Activated naive CD8-positive, alpha-beta T cell (primary cell): ENCODE data around the gene SLCO3A1.
A peak's percentile ranks its signal among the peaks of the same experiment; 100 is the strongest.

Experiments used
- H3K27ac Mint-ChIP-seq: one replicate; pipeline ENCODE4 v1.8.0; 2021; ENCODE audit warnings: mixed read lengths
- H3K27me3 Mint-ChIP-seq: one replicate; pipeline ENCODE4 v1.8.0; 2021; ENCODE audit warnings: mixed read lengths
- H3K36me3 Mint-ChIP-seq: one replicate; pipeline ENCODE4 v1.8.0; 2021; ENCODE audit warnings: mixed read lengths
- H3K4me1 Mint-ChIP-seq: one replicate; pipeline ENCODE4 v1.8.0; 2021; ENCODE audit warnings: low read depth, mixed read lengths
- H3K4me3 Mint-ChIP-seq: one replicate; pipeline ENCODE4 v1.8.0; 2021; ENCODE audit warnings: mild to moderate bottlenecking, mixed read lengths
- H3K9me3 Mint-ChIP-seq: one replicate; pipeline ENCODE4 v1.8.0; 2021; ENCODE audit warnings: low read depth, mixed read lengths

SLCO3A1 gene

GRCh38 chr15:91985297-91985696, 131.8 kb downstream of the SLCO3A1 start:
- Mint-ChIP-seq H3K27ac (no peak overlapping the region), H3K36me3 (no peaks in the 10 kb centered on the region), H3K9me3 (no peaks in the 10 kb centered on the region), H3K4me1 (peaks cover 4% of the 10 kb centered on the region), H3K4me3 (no peak overlapping the region), H3K27me3 (no peaks in the 10 kb centered on the region)

DNA sequence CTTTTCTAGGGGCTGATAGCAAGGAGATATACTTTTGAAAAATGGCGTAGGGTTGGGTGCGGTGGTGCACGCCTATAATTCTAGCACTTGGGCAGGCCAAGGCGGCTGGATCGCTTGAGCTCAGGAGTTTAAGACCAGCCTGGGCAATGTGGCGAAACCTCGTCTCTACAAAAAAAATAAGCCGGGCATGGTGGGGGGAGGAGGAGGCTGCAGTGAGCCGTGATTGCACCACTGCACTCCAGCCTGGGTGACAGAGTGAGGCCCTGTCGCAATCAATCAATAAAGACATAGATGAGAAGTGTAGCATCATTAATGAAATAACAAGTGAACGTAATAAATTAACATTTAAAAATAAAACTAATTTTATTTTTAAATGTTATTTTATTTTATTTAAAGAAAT, 134.6 kb downstream of the SLCO3A1 start:
- Mint-ChIP-seq H3K36me3 (no peaks in the 10 kb centered on the region), H3K27ac (no peak overlapping the region), H3K27me3 (no peaks in the 10 kb centered on the region), H3K4me3 (no peak overlapping the region), H3K9me3 (no peaks in the 10 kb centered on the region), H3K4me1 (peaks cover 20% of the 10 kb centered on the region)

DNA sequence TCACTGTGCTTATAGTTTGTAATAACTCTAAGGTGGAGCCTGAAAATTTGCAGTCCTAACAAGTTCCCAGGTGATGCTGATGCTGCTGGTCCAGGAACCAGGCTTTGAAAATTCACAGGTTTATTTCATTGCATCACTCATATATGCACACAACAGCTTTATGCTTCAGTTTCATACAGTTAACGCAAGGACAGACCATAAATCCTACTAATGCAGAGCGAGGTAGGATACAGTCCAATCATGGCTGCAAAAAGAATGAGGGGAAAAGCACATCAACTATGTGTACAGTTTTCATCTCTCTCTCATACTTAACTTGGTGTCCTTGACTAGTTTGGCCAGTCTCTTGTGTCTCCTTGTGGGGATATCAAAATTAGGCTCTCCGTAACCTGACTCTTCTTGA, 135.1 kb downstream of the SLCO3A1 start:
- Mint-ChIP-seq H3K4me1 (peaks cover 22% of the 10 kb centered on the region), H3K9me3 (no peaks in the 10 kb centered on the region), H3K4me3 (no peak overlapping the region), H3K27ac (no peak overlapping the region), H3K27me3 (no peaks in the 10 kb centered on the region), H3K36me3 (no peaks in the 10 kb centered on the region)

- Mint-ChIP-seq H3K4me1 (peaks cover 22% of the 10 kb centered on the region), H3K27ac (no peak overlapping the region), H3K9me3 (no peaks in the 10 kb centered on the region), H3K36me3 (no peaks in the 10 kb centered on the region), H3K4me3 (no peak overlapping the region), H3K27me3 (no peaks in the 10 kb centered on the region)
Observed at GRCh38 chr15:91989821-91990220, 136.3 kb downstream of the SLCO3A1 start.

DNA sequence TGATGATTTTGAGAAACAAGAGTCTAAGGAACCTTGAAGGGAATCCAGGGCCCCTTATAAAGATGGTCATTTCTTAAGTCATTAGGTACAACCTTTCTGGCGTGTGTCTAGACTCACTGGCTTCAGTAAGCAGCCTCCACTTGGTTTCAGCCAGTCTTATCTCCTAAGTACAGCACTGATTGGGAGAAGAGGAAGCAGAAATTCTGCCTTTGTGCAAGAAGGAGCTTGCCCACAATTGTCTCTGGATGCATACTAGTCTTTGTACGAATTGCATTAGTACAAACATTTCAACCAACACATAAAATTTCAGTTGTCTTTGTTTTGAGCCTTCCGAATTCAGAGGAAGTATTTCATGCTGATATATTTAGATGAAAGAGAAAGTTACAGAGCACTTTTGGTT, 139.4 kb downstream of the SLCO3A1 start:
- no peak overlapping the region for H3K4me3 Mint-ChIP-seq
- no peaks in the 10 kb centered on the region for H3K9me3 Mint-ChIP-seq
- H3K4me1 Mint-ChIP-seq, result peaks cover 25% of the 10 kb centered on the region
- H3K27me3 Mint-ChIP-seq, result no peaks in the 10 kb centered on the region
- H3K27ac Mint-ChIP-seq, result no peak overlapping the region
- H3K36me3 Mint-ChIP-seq, result no peaks in the 10 kb centered on the region

DNA sequence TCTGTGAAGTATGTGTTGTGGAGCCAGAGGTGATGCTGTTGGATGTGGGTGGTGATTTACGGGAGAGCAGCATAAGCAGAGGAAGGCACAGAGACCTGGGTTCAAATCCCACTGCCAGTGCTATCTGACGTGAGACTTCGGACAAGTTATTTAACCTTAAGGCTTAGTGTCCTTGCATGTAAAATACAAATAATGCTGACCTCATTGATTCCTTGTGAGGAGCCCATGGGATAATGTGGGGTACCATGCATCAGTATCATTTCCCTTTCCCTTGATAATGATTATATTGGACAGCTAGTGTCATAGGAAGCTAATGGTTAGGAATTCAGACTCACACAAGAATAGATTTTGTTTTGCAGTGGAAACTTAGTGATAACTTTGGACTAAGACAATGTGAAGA, 141.6 kb downstream of the SLCO3A1 start:
- Mint-ChIP-seq H3K36me3 (no peaks in the 10 kb centered on the region), H3K4me3 (no peak overlapping the region), H3K27me3 (no peaks in the 10 kb centered on the region), H3K4me1 (peaks cover 21% of the 10 kb centered on the region), H3K27ac (no peak overlapping the region), H3K9me3 (no peaks in the 10 kb centered on the region)

- peaks cover 14% of the 10 kb centered on the region for H3K4me1 Mint-ChIP-seq
- H3K27ac Mint-ChIP-seq, result no peak overlapping the region
- H3K36me3 Mint-ChIP-seq, result no peaks in the 10 kb centered on the region
- no peak overlapping the region for H3K4me3 Mint-ChIP-seq
- no peaks in the 10 kb centered on the region for H3K9me3 Mint-ChIP-seq
- no peaks in the 10 kb centered on the region for H3K27me3 Mint-ChIP-seq
Observed at GRCh38 chr15:91997163-91997562, 143.7 kb downstream of the SLCO3A1 start.

GRCh38 chr15:92000709-92001108, 147.2 kb downstream of the SLCO3A1 start:
- Mint-ChIP-seq H3K9me3 (no peaks in the 10 kb centered on the region), H3K4me1 (peaks cover 11% of the 10 kb centered on the region), H3K36me3 (no peaks in the 10 kb centered on the region), H3K4me3 (no peak overlapping the region), H3K27ac (no peak overlapping the region), H3K27me3 (no peaks in the 10 kb centered on the region)

- Mint-ChIP-seq H3K9me3 (no peaks in the 10 kb centered on the region), H3K4me1 (peaks cover 13% of the 10 kb centered on the region), H3K36me3 (no peaks in the 10 kb centered on the region), H3K27me3 (no peaks in the 10 kb centered on the region), H3K27ac (no peak overlapping the region), H3K4me3 (no peak overlapping the region)
Observed at GRCh38 chr15:92001307-92001706, 147.8 kb downstream of the SLCO3A1 start.

DNA sequence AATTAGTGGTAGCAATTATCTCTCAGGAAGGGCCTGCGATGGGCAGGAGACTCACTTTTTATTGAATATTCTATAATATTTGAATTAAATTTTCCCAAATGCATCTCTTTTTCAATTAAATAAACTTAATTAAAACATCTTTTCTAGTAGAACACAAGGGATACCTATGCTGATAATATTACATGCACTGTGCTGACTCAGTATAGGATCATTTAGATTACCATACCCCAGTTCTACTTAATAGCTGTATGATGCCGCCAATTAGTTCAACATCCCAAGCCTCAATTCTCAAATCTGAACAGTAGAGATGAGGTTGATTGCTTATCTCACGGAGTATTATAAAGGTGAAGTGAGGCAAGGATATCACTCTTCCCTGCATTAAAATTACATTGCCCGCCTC, 149.2 kb downstream of the SLCO3A1 start:
- Mint-ChIP-seq H3K9me3 (no peaks in the 10 kb centered on the region), H3K27me3 (no peaks in the 10 kb centered on the region), H3K27ac (no peak overlapping the region)

DNA sequence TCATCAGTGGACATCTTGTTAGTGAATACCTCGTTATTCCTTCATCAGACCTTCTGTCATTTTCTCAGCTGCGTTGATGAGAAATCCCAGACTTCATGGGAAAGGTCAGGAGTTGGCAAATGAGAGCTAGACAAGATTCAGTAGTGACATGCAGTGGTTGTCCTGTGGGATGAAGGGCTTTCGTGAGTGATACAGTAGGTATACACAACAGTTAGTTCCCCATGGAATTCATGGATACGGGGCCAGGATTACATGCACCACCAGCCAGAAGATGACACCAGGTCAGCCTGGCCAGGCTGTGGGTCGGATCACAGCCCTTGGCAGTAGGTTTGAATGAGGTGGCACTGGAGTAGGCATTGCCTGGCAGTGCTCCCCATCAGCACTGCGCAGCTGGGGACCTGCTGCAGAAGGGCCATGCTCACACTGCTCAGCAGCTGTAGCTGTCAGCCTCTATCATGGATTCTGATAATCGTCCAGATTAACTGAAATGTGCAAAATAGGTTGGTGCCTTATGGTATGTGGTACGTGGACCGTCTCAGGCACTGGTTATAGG, 150.1 kb downstream of the SLCO3A1 start:
- no peaks in the 10 kb centered on the region for H3K9me3 Mint-ChIP-seq
- peaks cover 3% of the 10 kb centered on the region for H3K36me3 Mint-ChIP-seq
- H3K4me1 Mint-ChIP-seq, result peaks cover 32% of the 10 kb centered on the region
- H3K27ac Mint-ChIP-seq, result no peak overlapping the region
- no peak overlapping the region for H3K4me3 Mint-ChIP-seq
- H3K27me3 Mint-ChIP-seq, result no peaks in the 10 kb centered on the region

More for the DNA sequence above, 149.2 kb downstream of the SLCO3A1 start:
- H3K4me1 Mint-ChIP-seq, result peaks cover 24% of the 10 kb centered on the region
- peaks cover 3% of the 10 kb centered on the region for H3K36me3 Mint-ChIP-seq
- no peak overlapping the region for H3K4me3 Mint-ChIP-seq

DNA sequence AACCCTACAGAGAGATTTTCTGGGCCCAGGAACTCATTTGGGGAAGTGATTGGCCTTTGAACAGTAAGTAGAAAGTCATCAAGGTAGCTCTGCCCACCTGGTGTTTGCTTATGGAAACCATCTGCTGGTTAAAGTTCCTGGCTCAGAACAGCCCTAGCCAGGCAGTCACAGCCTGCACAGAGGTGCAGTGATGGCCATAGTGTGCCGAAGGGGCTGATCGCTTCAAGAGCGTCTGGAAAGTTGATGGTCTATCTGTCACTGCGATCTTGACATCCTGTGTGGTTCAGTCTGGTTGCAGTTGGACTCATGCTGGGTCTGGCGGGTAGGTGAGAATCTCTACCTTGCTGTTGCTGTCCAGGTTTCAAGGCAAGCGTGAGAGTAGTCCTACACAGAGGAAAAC, 151.6 kb downstream of the SLCO3A1 start:
- H3K27me3 Mint-ChIP-seq, result no peaks in the 10 kb centered on the region
- H3K36me3 Mint-ChIP-seq, result peaks cover 3% of the 10 kb centered on the region
- peaks cover 46% of the 10 kb centered on the region for H3K4me1 Mint-ChIP-seq
- no peak overlapping the region for H3K27ac Mint-ChIP-seq
- H3K4me3 Mint-ChIP-seq, result no peak overlapping the region
- no peaks in the 10 kb centered on the region for H3K9me3 Mint-ChIP-seq

DNA sequence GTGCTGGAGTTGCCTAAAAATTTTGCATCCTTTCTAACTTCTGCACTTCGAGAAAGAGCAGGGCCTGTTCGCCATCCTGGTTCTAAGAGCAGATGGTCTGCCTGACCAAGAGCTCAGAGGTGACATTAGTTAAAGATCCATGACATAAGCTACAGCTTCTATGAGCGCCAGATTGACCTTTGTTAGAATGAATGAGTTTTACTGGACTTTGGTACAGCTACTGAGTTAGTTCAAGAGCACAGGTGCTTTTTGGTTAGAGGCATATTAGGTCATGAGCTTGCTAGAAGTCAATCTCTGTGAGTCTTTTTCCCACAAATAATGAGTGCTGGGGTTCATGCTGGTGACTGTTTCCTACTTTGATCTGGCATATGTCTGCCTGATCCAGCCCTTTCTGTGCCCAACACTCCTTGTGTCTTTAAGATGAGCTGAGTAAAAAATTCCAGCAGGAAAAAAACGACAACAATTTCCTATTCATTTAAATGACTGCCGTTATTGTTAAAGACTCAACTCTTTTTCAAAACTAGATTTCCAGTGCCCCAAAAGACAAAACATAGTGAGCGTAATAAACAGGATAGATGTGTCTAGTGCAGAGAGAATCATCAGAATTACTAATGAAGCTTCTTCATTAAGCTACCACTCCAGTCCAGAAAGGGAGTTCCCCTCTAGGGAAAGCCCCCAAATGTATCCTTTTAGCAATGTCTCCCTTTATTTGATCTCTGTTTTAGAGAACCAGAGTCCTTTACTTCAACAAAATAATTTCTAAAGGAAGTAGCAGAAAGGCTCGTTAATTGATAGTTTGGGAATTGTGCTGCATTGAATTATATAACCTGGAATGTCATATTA, 152.9 kb downstream of the SLCO3A1 start:
- Mint-ChIP-seq H3K4me3 (no peak overlapping the region), H3K27me3 (no peaks in the 10 kb centered on the region), H3K27ac (no peak overlapping the region), H3K4me1 (peaks cover 55% of the 10 kb centered on the region), H3K36me3 (peaks cover 3% of the 10 kb centered on the region), H3K9me3 (no peaks in the 10 kb centered on the region)

DNA sequence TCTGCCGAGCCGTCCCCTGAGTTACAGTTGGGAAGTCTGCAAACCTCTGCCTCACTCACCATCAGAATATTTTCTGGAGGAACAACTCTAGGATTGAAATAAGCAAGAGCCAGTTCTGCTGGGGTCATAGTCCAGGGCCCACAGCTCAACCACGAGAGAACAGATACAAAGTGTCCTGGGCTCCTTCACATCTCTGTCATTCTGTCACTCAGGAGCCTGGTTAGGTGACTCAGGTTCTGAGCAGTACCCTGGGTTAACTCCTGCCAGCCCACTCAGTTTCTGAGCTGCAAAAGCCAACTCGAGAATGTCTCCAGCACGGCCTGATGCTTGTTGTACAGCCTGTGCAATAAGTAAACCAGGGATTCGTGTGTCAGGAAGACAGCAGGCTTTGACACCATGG, 155.7 kb downstream of the SLCO3A1 start:
- Mint-ChIP-seq H3K27me3 (no peaks in the 10 kb centered on the region), H3K27ac (no peak overlapping the region), H3K9me3 (no peaks in the 10 kb centered on the region), H3K4me1 (peaks cover 71% of the 10 kb centered on the region), H3K4me3 (no peak overlapping the region), H3K36me3 (peaks cover 3% of the 10 kb centered on the region)

DNA sequence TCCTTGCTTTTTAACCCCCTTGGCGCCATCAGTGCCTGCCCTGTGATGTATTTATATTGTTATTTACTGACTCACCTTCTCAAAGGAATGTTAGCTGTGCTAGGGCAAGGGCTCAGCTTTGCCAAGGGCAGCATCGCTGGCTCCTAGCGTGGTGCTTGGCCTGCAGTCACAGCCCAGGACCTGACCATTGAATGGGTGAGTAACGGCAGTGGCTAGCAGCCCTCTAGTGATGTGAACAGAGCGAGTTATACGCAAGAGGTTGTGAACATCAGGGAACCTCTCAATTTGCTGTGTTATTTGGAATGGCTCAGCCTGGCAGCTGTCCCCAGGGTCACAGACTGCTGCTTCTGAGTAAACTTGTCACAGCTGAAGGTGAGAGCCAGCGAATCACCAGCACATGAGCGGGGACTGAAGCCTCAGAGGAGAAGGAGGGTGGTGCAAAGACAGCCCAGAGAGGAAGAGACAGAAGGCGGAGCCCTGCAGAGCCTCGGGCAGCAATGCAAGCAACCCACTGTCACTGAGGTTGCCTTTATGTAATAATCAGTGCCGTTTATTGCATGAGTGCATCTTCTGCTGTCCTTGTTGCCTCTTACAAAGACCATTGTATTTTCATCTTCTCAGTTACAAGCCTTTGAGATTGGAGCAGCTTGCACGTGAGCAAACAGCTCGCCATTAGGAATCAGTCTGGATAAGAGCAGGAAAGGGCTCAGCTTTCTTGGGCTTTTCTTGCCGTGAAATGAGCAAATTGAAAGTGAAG, 158.3 kb downstream of the SLCO3A1 start:
- H3K4me3 Mint-ChIP-seq, result peak overlapping the region; percentile 32
- H3K27me3 Mint-ChIP-seq, result no peaks in the 10 kb centered on the region

More for the DNA sequence above, 158.3 kb downstream of the SLCO3A1 start:
- Mint-ChIP-seq H3K4me1 (peaks cover 57% of the 10 kb centered on the region), H3K9me3 (no peaks in the 10 kb centered on the region), H3K36me3 (peaks cover 4% of the 10 kb centered on the region), H3K27ac (peak overlapping the region; percentile 78)
